GM19324 (cell line): ENCODE measurements around the gene TBC1D17.
"Not testable (repeated sequence)": the region's sequence is repeated elsewhere in the genome, so short reads cannot be mapped to it uniquely, and the experiment has no call there.

Experiments used
- ATAC-seq: cut with Tn5 transposase; IDR thresholded peaks from one replicate; pipeline ENCODE4 v1.9.1; 2021; ENCODE audit warnings: mild to moderate bottlenecking, moderate library complexity; ENCODE audit not compliant: unreplicated experiment, low FRiP score

TBC1D17 gene

GRCh38 chr19:49916839-49917733, 39.6 kb downstream of the TBC1D17 start:
- ATAC-seq = no peak

- no peak for ATAC-seq
Measured at GRCh38 chr19:49918089-49918488, 40.6 kb downstream of the TBC1D17 start.

- no peak for ATAC-seq
Measured at GRCh38 chr19:49920624-49921363, 43.3 kb downstream of the TBC1D17 start.

GRCh38 chr19:49921871-49922795, 44.6 kb downstream of the TBC1D17 start:
- ATAC-seq = no peak

- no peak for ATAC-seq
Measured at GRCh38 chr19:49923055-49924003, 45.8 kb downstream of the TBC1D17 start.

- no peak for ATAC-seq
Measured at GRCh38 chr19:49924004-49924880, 46.7 kb downstream of the TBC1D17 start.

- not testable (repeated sequence) for ATAC-seq
Measured at GRCh38 chr19:49924881-49925210, 47.3 kb downstream of the TBC1D17 start.

- ATAC-seq = no peak
Measured at GRCh38 chr19:49925486-49925885, 48.0 kb downstream of the TBC1D17 start.

GRCh38 chr19:49926515-49926914, 49.0 kb downstream of the TBC1D17 start:
- no peak for ATAC-seq

- ATAC-seq = no peak
Measured at GRCh38 chr19:49927526-49928264, 50.2 kb downstream of the TBC1D17 start.

- ATAC-seq = peak; percentile 66
Measured at GRCh38 chr19:49929121-49929610, 51.7 kb downstream of the TBC1D17 start, which contains the start of the genes ATF5 and NUP62. Gene ATF5 (plus strand): TSS chr19:49929205. CDS start chr19:49930851, 1,646 bp downstream. Gene NUP62 (minus strand): TSS chr19:49929504. CDS start chr19:49909807, 19,697 bp downstream.

GRCh38 chr19:49929611-49930482, 52.3 kb downstream of the TBC1D17 start:
- peak; percentile 71 for ATAC-seq

GRCh38 chr19:49930483-49931011, 53.0 kb downstream of the TBC1D17 start:
- ATAC-seq = no peak

- no peak for ATAC-seq
Measured at GRCh38 chr19:49931293-49932040, 54.0 kb downstream of the TBC1D17 start.

GRCh38 chr19:49932041-49932451, 54.5 kb downstream of the TBC1D17 start:
- no peak for ATAC-seq

GRCh38 chr19:49932731-49933131, 55.2 kb downstream of the TBC1D17 start:
- ATAC-seq = no peak
